ENCODE results near the gene PALM3. TPM values are rescaled to one million over a fixed set of nuclear protein-coding genes. Genes with fewer than 3 reads are reported as not detected.
A peak's percentile ranks its signal among the peaks of the same experiment; 100 is the strongest.

Gene PALM3, protein sequence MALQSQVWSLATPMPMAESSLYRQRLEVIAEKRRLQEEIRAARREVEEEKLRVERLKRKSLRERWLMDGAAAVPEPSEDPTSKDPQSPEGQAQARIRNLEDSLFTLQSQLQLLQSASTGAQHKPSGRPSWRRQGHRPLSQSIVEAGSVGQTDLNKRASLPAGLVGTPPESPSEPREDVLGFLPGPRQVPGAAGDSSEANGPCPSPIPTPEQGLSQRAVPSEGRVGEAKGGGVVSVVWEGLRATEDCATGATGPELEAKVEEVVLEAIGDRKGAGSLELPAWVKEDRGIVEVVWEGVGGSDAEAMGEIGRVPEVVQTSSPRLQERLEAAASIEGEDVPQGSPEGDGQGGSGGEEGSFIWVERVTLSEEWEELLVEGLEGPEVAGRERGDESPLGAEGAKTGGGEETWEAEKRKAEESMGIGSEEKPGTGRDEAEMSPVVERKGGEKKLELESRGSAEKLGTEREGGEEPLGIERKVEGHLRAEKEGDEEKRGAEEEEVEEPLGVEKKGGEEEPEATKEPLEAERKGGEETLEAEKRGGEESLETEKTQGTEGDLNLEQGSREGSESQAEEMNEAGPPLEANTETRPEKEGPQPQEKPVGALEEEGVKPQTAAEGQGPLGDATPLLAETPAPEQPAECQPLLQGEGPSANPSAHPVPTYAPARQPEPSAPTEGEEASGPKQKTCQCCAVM
- total RNA-seq (under 1 TPM in 4 of 9 donors, not detected in 5; 0.22 to 0.76 (median 0.66) TPM), polyA plus RNA-seq (1 to 10 TPM in 1 of 3 donors, under 1 TPM in 2; 0.18 to 1.9 (median 0.27) TPM)
- long read RNA-seq, donor 1: 0 reads
- long read RNA-seq, donor 2: 0 reads
- long read RNA-seq, donor 3: 0 reads
- long read RNA-seq, donor 4: 0 reads
- long read RNA-seq, donor 5: 0 reads
- long read RNA-seq, donor 6: 0 reads
- long read RNA-seq, donor 7: 0 reads
- long read RNA-seq, donor 8: 0 reads
- long read RNA-seq, donor 9: 0 reads
- long read RNA-seq, donor 10: 0 reads

DNA sequence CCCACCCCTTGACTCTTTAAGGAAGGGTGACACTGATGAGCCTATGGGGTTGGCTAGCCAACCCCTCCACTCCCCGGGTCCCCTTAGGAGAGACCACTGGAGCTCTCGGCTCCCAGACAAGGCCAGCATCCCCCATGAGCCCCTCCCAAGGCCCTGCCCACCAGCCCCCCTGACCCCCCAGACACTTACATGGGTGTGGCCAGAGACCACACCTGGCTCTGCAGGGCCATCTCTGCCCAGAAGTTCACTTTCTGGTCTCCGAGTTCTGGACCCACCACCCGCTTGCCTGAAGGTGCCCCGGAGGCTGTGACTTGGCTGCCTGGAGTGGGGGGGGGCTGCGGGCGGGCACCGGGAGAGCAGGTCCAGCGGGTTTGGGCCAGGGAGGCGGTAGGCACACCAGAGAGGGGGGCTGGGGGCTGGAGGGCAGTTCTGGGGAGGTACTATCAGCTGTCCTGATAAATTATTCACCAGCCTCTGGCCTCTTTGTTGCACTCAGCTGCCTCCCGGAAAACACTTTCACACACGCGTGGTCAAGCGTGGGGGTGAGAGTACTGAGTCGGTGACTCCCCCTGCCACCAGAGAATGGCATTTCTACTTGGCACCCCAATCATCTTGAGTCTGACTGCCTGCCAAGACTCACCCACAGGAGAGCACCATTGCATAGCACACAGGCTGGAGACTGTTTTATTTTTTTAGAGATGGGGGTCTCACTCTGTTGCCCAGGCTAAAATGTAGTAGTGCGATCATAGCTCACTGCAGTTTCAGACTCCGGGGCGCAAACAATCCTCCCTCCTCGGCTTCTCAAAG is at the start of gene PALM3:
Gene PALM3, minus strand, starts transcription at position 326 of the 807 bp plus-strand sequence. Its CDS starts 96 bp downstream, at position 230.
- Histone ChIP-seq H3K27me3 (peaks cover 15% of the 10 kb centered on the region), H3K27ac (no peak within 1 kb of the TSS), H3K4me1 (replicated peaks in 1 of 2) (peaks cover 0 to 4% of the 10 kb centered on the region in 2 donors), H3K36me3 (replicated peaks in 1 of 2) (no peaks in the 10 kb centered on the region), H3K9me3 (replicated peaks in 1 of 3) (no peaks in the 10 kb centered on the region), H3K4me3 (no peak within 1 kb of the TSS)
- intact Hi-C loops (cut with DNase I): no loop called here
- TF ChIP-seq, protein P1, sequence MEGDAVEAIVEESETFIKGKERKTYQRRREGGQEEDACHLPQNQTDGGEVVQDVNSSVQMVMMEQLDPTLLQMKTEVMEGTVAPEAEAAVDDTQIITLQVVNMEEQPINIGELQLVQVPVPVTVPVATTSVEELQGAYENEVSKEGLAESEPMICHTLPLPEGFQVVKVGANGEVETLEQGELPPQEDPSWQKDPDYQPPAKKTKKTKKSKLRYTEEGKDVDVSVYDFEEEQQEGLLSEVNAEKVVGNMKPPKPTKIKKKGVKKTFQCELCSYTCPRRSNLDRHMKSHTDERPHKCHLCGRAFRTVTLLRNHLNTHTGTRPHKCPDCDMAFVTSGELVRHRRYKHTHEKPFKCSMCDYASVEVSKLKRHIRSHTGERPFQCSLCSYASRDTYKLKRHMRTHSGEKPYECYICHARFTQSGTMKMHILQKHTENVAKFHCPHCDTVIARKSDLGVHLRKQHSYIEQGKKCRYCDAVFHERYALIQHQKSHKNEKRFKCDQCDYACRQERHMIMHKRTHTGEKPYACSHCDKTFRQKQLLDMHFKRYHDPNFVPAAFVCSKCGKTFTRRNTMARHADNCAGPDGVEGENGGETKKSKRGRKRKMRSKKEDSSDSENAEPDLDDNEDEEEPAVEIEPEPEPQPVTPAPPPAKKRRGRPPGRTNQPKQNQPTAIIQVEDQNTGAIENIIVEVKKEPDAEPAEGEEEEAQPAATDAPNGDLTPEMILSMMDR (IDR thresholded peaks at IDR 0.05): no peak
- no peak for TF ChIP-seq POLR2A (IDR thresholded peaks at IDR 0.05)
- no peak for DNase-seq
- WGBS, 4 donors: 65 to 80% (median 71%) methylated on average over 11 to 19 of the region's 19 CpGs

DNA sequence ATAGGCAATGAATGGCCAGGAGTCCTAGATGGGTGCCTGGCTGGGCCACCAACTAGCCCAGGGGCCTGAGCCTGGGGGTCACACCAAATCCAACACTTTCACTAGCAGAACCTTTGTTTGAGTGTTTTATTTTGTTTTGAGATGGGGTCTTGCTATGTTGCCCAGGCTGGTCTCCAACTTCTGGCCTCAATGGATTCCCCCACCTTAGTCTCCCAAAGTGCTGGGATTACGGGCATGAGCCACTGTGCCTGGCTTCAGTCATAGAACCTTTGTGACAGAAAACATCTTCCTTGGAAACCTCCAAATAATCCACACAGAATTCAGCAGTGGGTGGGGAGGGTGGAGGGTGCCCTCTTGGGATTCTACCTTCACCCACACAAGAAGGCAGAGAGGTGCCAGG is 49.6 kb upstream of the PALM3 start:
- Histone ChIP-seq H3K4me1 (replicated peaks in 1 of 2) (peaks cover 50 to 79% of the 10 kb centered on the region in 2 donors), H3K27me3 (no peaks in the 10 kb centered on the region), H3K36me3 (replicated peaks in 1 of 2) (peaks cover 0 to 10% of the 10 kb centered on the region in 2 donors), H3K9me3 (replicated peaks in 1 of 3) (no peaks in the 10 kb centered on the region), H3K4me3 (no peak overlapping the region), H3K27ac (peak overlapping the region in 4 of 5 donors; percentile 32 to 94 (median 88))
- DNase-seq: no peak
- intact Hi-C loops (cut with DNase I): no loop called here
- 70 to 83% (median 76%) methylated on average over 1 of the region's 1 CpG for WGBS, 4 donors
- TF ChIP-seq, protein P1 (IDR thresholded peaks at IDR 0.05): no peak
- no peak for TF ChIP-seq POLR2A (IDR thresholded peaks at IDR 0.05)

DNA sequence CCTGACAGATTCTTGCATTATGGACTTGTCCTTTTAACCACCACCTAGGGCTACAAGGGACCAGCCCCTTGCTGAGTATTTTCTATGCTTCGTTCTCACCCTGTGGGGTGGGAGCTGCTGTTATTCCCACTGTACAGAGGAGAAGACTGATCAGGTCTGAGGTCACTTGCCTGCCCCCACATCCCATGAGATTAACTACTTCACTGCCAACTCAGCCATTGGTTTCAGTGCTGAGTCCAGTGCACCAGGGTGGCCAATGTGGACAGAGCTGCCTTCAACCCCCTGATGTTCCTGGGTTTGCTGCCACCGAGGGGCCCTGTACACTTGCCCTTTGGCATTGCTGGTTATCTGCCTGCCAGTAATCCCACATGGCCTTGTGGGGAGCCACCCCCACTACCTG is 48.8 kb upstream of the PALM3 start:
- H3K9me3 ChIP-seq (replicated peaks in 1 of 3): no peaks in the 10 kb centered on the region
- WGBS, 4 donors: 53 to 74% (median 57%) methylated on average over 2 of the region's 2 CpGs
- H3K27ac ChIP-seq: peak overlapping the region in 2 of 5 donors; percentile 53 to 90
- intact Hi-C loops (cut with DNase I): no loop called here
- DNase-seq: no peak
- H3K4me1 ChIP-seq (replicated peaks in 1 of 2): peaks cover 42 to 71% of the 10 kb centered on the region in 2 donors
- H3K4me3 ChIP-seq: no peak overlapping the region
- H3K36me3 ChIP-seq (replicated peaks in 1 of 2): peaks cover 0 to 17% of the 10 kb centered on the region in 2 donors
- TF ChIP-seq, protein P1 (IDR thresholded peaks at IDR 0.05): no peak
- no peak for TF ChIP-seq POLR2A (IDR thresholded peaks at IDR 0.05)
- no peaks in the 10 kb centered on the region for H3K27me3 ChIP-seq
